Smooth muscle cell (in vitro differentiated cells): ENCODE measurements around the gene RELT. TPM values are rescaled to one million over a fixed set of nuclear protein-coding genes. Genes with fewer than 3 reads are reported as not detected.

Source experiments
- DNase-seq: peaks from one replicate; lab custom pipeline; 2025; ENCODE audit not compliant: unreplicated experiment; lab: John Stamatoyannopoulos, UW
- H2AFZ ChIP-seq: fragments of 200-600 bp; sonication (generic); 2 replicates; pipeline ENCODE4 v1.6.0; 2016; ENCODE audit warnings: antibody characterized with exemption, low read depth, mild to moderate bottlenecking
- H3F3A ChIP-seq: fragments of 200-600 bp; sonication (generic); 2 replicates; pipeline ENCODE4 v1.6.0; 2017; ENCODE audit warnings: antibody characterized with exemption, low read depth
- H3K27ac ChIP-seq: fragments of 200-600 bp; sonication (generic); 2 replicates; pipeline ENCODE4 v1.5.1; 2016; ENCODE audit warnings: low read depth, mild to moderate bottlenecking
- H3K27me3 ChIP-seq: fragments of 200-600 bp; sonication (generic); 2 replicates; pipeline ENCODE4 v1.6.1; 2016; ENCODE audit warnings: low read depth, mild to moderate bottlenecking
- H3K36me3 ChIP-seq: fragments of 200-600 bp; sonication (generic); 2 replicates; pipeline ENCODE4 v1.5.1; 2016; ENCODE audit warnings: low read depth
- H3K4me1 ChIP-seq: fragments of 200-600 bp; sonication (generic); 2 replicates; pipeline ENCODE4 v1.5.1; 2016; ENCODE audit warnings: low read depth
- H3K4me2 ChIP-seq: fragments of 200-600 bp; sonication (generic); 2 replicates; pipeline ENCODE4 v1.6.0; 2016; ENCODE audit warnings: mild to moderate bottlenecking
- H3K4me3 ChIP-seq: fragments of 200-600 bp; sonication (generic); 2 replicates; pipeline ENCODE4 v1.5.1; 2016; ENCODE audit warnings: mild to moderate bottlenecking
- H3K79me2 ChIP-seq: fragments of 200-600 bp; sonication (generic); 2 replicates; pipeline ENCODE4 v1.6.0; 2016; ENCODE audit warnings: low read depth, mild to moderate bottlenecking
- H3K9ac ChIP-seq: fragments of 200-600 bp; sonication (generic); 2 replicates; pipeline ENCODE4 v1.6.0; 2016; ENCODE audit warnings: low read depth
- H3K9me3 ChIP-seq: fragments of 200-600 bp; sonication (generic); replicated peaks from 2 replicates; pipeline ENCODE4 v1.5.1; 2016; ENCODE audit warnings: low read depth
- H4K20me1 ChIP-seq: fragments of 200-600 bp; sonication (generic); 2 replicates; pipeline ENCODE4 v1.6.0; 2016; ENCODE audit warnings: low read depth
- CTCF ChIP-seq: fragments of 200-600 bp; sonication (generic); IDR thresholded peaks from 2 replicates; pipeline ENCODE4 v1.5.1; 2017; ENCODE audit warnings: borderline replicate concordance, mild to moderate bottlenecking, antibody characterized with exemption; ENCODE audit not compliant: insufficient read depth, poor library complexity, severe bottlenecking
- WGBS: methylation state at CpG from one replicate; pipeline ENCODE4 v1.1.7; 2016; ENCODE audit warnings: low lambda C conversion rate; 5-methylcytosine and 5-hydroxymethylcytosine counted together
- polyA plus RNA-seq: library from polyadenylated mRNA; unstranded; fragments of >200 nt; fragmentation: Nextera tagmentation; extraction: Ambion mirVana; gene quantifications from 2 replicates; pipeline ENCODE4 v1.2.1, GENCODE V29; 2016
- total RNA-seq: library from RNA; depleted of rRNA; stranded (reverse); fragments of >200 nt; gene quantifications from 2 replicates; pipeline ENCODE4 v1.2.3, GENCODE V29; 2014

Gene RELT
- total and polyA plus RNA-seq, 2 experiments from 2014 or later = 4.3 to 5.5 TPM

- H3K4me1 ChIP-seq = peaks cover 56% of the 10 kb centered on the region
- DNase-seq = no peak
Observed at GRCh38 chr11:73333640-73334383, 42.4 kb upstream of the RELT start.

GRCh38 chr11:73334384-73335203, 41.6 kb upstream of the RELT start:
- no peak overlapping the region for H2AFZ ChIP-seq
- H3K27me3 ChIP-seq = no peaks in the 10 kb centered on the region
- H3K36me3 ChIP-seq = no peaks in the 10 kb centered on the region
- H3K4me3 ChIP-seq = no peak overlapping the region
- DNase-seq = peak; percentile 31
- peak overlapping the region; percentile 51 for H3K9ac ChIP-seq
- H3K9me3 ChIP-seq = no peaks in the 10 kb centered on the region
- H3K4me2 ChIP-seq = peak overlapping the region; percentile 81
- peaks cover 38% of the 10 kb centered on the region for H3F3A ChIP-seq
- H4K20me1 ChIP-seq = peaks cover 76% of the 10 kb centered on the region
- peaks cover 56% of the 10 kb centered on the region for H3K4me1 ChIP-seq
- H3K27ac ChIP-seq = peak overlapping the region; percentile 81
- peaks cover 81% of the 10 kb centered on the region for H3K79me2 ChIP-seq
- no peak for TF ChIP-seq CTCF
- 8% methylated on average over 6 of the region's 6 CpGs for WGBS

More at GRCh38 chr11:73333640-73334383, 42.4 kb upstream of the RELT start:
- Histone ChIP-seq H3K79me2 (peaks cover 80% of the 10 kb centered on the region), H3K27ac (peak overlapping the region; percentile 81), H3K36me3 (no peaks in the 10 kb centered on the region), H3K4me2 (peak overlapping the region; percentile 81), H3K9ac (peak overlapping the region; percentile 51), H3F3A (peaks cover 38% of the 10 kb centered on the region), H3K4me3 (no peak overlapping the region), H3K9me3 (no peaks in the 10 kb centered on the region), H3K27me3 (no peaks in the 10 kb centered on the region), H2AFZ (no peak overlapping the region), H4K20me1 (peaks cover 68% of the 10 kb centered on the region)
- 65% methylated on average over 4 of the region's 4 CpGs for WGBS
- TF ChIP-seq CTCF = no peak

GRCh38 chr11:73335204-73335923, 40.8 kb upstream of the RELT start:
- no peak overlapping the region for H2AFZ ChIP-seq
- H3K4me3 ChIP-seq = no peak overlapping the region
- DNase-seq = peak; percentile 76
- H3K4me1 ChIP-seq = peaks cover 50% of the 10 kb centered on the region
- no peak overlapping the region for H3K9ac ChIP-seq
- H3K36me3 ChIP-seq = no peaks in the 10 kb centered on the region
- TF ChIP-seq CTCF = peak; percentile 98
- WGBS = 14% methylated on average over 4 of the region's 4 CpGs
- H3F3A ChIP-seq = peaks cover 38% of the 10 kb centered on the region
- H3K9me3 ChIP-seq = no peaks in the 10 kb centered on the region
- H3K27ac ChIP-seq = peak overlapping the region; percentile 81
- H3K27me3 ChIP-seq = no peaks in the 10 kb centered on the region
- peak overlapping the region; percentile 81 for H3K4me2 ChIP-seq
- H4K20me1 ChIP-seq = peaks cover 83% of the 10 kb centered on the region
- peaks cover 78% of the 10 kb centered on the region for H3K79me2 ChIP-seq
